Fibroblast of lung (primary cell): ENCODE measurements around the gene COA1.

Experiments
- EZH2 ChIP-seq: IDR thresholded peaks from 2 replicates; pipeline ENCODE4 v1.5.1; 2012; ENCODE audit warnings: low read length, control low read depth, mild to moderate bottlenecking; ENCODE audit errors: missing control alignments
- TF ChIP-seq, protein P1 (sequence below), 2 donors: IDR thresholded peaks in 1 of 2; conservative IDR thresholded peaks in 1 of 2; 1 replicate in 1 of 2; 2 replicates in 1 of 2; pipeline ENCODE4 v1.5.1; 2011 to 2012; ENCODE audit warnings: low read length in 2 of 2, control low read depth in 1 of 2, inconsistent platforms in 1 of 2, low read depth in 1 of 2, mild to moderate bottlenecking in 1 of 2

DNA sequence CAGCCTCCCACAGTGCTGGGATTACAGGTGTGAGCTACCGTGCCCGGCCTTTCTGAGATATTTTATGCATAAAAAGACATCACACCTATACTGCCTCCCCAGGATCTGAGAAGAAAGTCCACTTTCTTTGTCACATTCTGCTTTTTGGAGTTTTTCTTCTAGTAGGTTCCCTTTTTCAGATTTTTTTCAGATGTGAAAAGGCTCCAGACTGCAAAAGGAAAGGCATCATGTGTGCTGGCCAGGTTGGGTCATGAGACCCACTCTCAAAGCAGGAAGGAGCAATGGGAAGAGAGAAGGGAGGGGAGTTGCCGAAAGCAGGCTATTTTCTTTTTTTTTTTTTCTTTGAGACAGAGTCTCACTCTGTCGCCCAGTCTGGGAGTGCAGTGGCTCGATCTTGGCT, 40.0 kb upstream of the COA1 start:
- TF ChIP-seq, protein P1, sequence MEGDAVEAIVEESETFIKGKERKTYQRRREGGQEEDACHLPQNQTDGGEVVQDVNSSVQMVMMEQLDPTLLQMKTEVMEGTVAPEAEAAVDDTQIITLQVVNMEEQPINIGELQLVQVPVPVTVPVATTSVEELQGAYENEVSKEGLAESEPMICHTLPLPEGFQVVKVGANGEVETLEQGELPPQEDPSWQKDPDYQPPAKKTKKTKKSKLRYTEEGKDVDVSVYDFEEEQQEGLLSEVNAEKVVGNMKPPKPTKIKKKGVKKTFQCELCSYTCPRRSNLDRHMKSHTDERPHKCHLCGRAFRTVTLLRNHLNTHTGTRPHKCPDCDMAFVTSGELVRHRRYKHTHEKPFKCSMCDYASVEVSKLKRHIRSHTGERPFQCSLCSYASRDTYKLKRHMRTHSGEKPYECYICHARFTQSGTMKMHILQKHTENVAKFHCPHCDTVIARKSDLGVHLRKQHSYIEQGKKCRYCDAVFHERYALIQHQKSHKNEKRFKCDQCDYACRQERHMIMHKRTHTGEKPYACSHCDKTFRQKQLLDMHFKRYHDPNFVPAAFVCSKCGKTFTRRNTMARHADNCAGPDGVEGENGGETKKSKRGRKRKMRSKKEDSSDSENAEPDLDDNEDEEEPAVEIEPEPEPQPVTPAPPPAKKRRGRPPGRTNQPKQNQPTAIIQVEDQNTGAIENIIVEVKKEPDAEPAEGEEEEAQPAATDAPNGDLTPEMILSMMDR (conservative IDR thresholded peaks at IDR 0.05 in 1 of 2, IDR thresholded peaks at IDR 0.05 in 1 of 2; ENCODE audit: low read depth in 1 of 2, low read length in 2 of 2): no peak
- TF ChIP-seq EZH2: no peak
